HAP-1 (cell line): ENCODE data around the gene PES1.
"Not testable (repeated sequence)": the region's sequence is repeated elsewhere in the genome, so short reads cannot be mapped to it uniquely, and the experiment has no call there.

Experiments
- DNase-seq, 2 experiments: peaks; one replicate each; pipeline ENCODE4 v3.0.0-alpha.2; 2016 to 2020; ENCODE audit warnings: low spot score in 2 of 2
- H3K27me3 ChIP-seq: fragments of 250-450 bp; sonication (Bioruptor Pico); 2 replicates; pipeline ENCODE4 v1.5.1; 2020; ENCODE audit warnings: low read depth, mild to moderate bottlenecking, moderate library complexity
- H3K36me3 ChIP-seq: fragments of 250-450 bp; sonication (Bioruptor Pico); replicated peaks from 2 replicates; pipeline ENCODE4 v1.5.1; 2020; ENCODE audit warnings: mild to moderate bottlenecking
- H3K4me1 ChIP-seq: fragments of 250-450 bp; sonication (Bioruptor Pico); 2 replicates; pipeline ENCODE4 v1.5.1; 2020; ENCODE audit warnings: mild to moderate bottlenecking
- H3K4me3 ChIP-seq: fragments of 250-450 bp; sonication (Bioruptor Pico); 2 replicates; pipeline ENCODE4 v1.5.1; 2020; ENCODE audit warnings: mild to moderate bottlenecking, moderate library complexity
- H3K9me3 ChIP-seq: fragments of 250-450 bp; sonication (Bioruptor Pico); 2 replicates; pipeline ENCODE4 v1.5.1; 2020; ENCODE audit warnings: mild to moderate bottlenecking, moderate library complexity
- in situ Hi-C: fragments of 300-500 bp; cut with MboI; formaldehyde crosslinking; loops from 3 replicates; pipeline ENCODE4 v1.14.3; 2020; ENCODE audit warnings: low sequenced_read_pairs, inconsistent platforms, mixed read lengths

Gene PES1

DNA sequence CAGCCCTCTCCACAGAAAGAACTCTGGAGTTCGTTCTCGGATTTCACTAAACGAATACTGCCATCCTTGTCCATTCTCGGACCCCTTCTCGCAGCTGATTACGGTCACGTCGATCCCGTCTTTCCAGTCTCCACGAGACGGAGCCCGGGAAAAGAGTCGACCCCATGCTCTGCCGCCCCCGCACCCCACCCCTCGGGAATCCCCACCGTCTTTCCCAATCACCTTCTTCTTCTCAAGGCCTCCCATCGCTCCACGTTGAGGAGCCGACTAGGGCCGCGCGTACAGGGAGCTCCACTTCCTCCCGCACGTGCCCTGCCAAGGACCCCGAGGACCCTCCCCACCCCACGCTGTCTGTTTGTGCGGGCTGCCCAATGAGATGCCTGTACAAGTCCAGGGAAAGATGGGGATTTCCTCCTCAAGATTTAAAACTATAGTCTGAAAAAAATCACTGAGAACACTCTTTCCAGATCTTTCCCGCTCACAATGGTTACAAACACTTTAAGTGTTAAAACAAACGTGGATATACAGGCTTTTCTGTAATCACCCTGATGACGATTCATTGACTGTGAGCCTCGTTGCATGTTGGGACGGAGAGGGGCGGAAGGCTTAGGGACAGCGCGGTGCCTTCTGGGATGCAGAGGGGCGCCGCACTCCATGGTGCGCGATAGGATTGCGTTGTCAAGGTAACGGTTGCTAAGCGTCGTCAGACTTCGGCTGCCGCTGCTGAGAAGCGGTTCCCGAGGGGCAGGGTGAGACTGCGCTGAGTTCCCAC, at the start of gene PES1:
PES1 (minus strand) TSS at position 323 of the 772 bp plus-strand sequence; CDS start at position 246, 77 bp downstream.
- Histone ChIP-seq H3K4me1 (peaks cover 4% of the 10 kb centered on the region), H3K27me3 (peaks cover 12% of the 10 kb centered on the region), H3K9me3 (no peaks in the 10 kb centered on the region), H3K4me3 (peak within 1 kb of the TSS; percentile 64), H3K36me3 (peaks cover 29% of the 10 kb centered on the region)
- peak; percentile 97 for DNase-seq
- in situ Hi-C loops = no loop called here

DNA sequence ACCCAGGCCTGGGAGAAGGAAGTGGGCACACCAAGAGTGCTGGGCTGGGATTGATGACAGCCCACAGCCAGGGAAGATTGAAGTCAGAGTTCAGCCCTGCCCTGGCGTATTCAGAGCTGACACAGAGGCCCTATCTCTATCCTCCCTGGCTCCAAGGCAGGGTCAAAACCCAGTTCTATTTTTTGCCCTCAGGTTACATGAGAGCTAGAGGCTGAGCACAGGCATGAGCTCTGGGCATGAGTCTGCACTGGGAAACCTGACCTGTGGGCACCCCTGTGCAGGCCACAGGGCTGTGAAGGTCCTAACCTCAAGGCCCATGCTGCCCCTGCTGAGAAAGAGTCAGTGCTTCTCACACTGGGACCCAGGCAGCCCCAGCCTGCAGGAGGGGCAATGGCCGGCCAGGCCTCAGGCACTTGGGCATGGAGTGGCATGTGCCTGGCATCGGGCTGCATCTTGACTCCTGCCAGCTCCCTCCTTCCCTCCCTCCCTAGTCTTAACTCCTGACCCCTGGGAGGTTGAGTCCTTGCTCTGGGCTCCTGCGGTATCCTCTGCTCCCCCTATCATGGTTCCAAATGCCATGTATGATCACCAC, 49.2 kb upstream of the PES1 start:
- no peaks in the 10 kb centered on the region for H3K9me3 ChIP-seq
- no peaks in the 10 kb centered on the region; the same call in 1 of the 2 replicates for H3K36me3 ChIP-seq
- no peak for DNase-seq
- H3K4me3 ChIP-seq = no peak overlapping the region
- H3K27me3 ChIP-seq = no peaks in the 10 kb centered on the region
- in situ Hi-C loops = no loop called here
- peaks cover 18% of the 10 kb centered on the region for H3K4me1 ChIP-seq

DNA sequence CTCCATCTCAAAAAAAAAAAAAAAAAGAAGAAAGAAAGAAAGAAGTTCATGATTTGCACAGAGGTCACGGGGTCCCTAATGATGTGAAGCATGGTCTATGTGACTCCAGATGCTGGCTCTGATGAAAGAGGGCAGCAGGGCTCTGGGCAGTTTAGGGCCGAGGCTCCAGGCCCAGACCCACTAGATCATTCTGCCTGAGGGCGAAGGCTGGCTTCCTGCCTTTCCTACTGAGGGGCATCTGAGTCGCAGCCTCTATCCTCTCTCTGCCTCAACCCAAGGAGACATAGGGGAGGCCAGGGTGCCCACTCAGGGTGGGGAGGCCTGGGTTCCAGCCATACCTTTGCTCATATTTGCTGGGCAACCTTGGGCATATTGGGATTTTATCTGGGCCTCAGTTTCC, 48.7 kb upstream of the PES1 start:
- H3K4me3 ChIP-seq = no peak overlapping the region
- no peaks in the 10 kb centered on the region for H3K27me3 ChIP-seq
- H3K4me1 ChIP-seq = peaks cover 18% of the 10 kb centered on the region
- DNase-seq = no peak
- no peaks in the 10 kb centered on the region; the same call in 1 of the 2 replicates for H3K36me3 ChIP-seq
- no peaks in the 10 kb centered on the region for H3K9me3 ChIP-seq
- in situ Hi-C loops = no loop called here

DNA sequence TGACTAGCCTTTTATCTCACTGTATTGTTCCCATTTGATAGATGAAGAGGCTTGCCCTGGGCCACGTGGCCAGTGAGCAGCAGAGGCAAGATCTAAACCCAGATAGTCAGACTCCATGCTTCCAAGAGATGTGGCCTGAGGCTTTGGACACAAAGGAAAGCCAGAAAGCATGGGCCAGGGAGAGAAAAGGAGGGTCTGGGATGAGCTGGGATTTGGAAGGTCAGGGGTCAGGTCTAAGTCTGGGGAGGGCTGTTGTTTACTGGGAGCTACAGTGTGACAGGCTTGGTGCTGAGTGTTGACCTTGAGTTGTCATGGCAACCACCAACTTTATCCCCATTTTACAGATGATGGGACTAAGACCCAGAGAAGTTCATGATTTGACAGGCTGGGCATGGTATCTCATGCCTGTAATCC, 46.0 kb upstream of the PES1 start:
- peaks cover 25% of the 10 kb centered on the region for H3K4me1 ChIP-seq
- H3K4me3 ChIP-seq = peak overlapping the region; percentile 52
- in situ Hi-C loops = no loop called here
- no peaks in the 10 kb centered on the region for H3K27me3 ChIP-seq
- H3K9me3 ChIP-seq = no peaks in the 10 kb centered on the region
- DNase-seq = peak; percentile 47 to 56
- H3K36me3 ChIP-seq = no peaks in the 10 kb centered on the region; the same call in 1 of the 2 replicates

DNA sequence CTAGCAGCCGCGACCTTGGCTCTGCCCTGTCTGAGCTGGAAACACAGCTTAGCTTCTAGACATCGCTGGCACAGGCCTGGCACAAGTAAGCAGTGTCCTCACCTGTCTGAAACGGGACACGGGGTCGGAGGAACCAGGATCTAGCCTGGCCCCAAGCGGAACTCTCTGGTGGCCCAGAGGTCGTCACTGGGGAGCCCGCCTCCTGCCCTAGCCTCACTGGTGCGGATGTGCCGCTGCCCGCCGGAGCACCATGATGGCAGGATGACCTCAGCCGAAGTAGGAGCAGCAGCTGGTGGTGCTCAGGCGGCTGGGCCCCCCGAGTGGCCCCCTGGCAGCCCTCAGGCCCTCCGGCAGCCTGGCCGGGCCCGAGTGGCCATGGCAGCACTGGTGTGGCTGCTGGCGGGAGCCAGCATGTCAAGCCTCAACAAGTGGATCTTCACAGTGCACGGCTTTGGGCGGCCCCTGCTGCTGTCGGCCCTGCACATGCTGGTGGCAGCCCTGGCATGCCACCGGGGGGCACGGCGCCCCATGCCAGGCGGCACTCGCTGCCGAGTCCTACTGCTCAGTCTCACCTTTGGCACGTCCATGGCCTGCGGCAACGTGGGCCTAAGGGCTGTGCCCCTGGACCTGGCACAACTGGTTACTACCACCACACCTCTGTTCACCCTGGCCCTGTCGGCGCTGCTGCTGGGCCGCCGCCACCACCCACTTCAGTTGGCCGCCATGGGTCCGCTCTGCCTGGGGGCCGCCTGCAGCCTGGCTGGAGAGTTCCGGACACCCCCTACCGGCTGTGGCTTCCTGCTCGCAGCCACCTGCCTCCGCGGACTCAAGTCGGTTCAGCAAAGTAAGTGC, 44.7 kb upstream of the PES1 start:
- peak; percentile 38 to 73 for DNase-seq
- in situ Hi-C loops = no loop called here
- Histone ChIP-seq H3K9me3 (no peaks in the 10 kb centered on the region), H3K36me3 (no peaks in the 10 kb centered on the region; the same call in 1 of the 2 replicates), H3K4me1 (peaks cover 25% of the 10 kb centered on the region), H3K27me3 (no peaks in the 10 kb centered on the region), H3K4me3 (peak overlapping the region; percentile 52)

DNA sequence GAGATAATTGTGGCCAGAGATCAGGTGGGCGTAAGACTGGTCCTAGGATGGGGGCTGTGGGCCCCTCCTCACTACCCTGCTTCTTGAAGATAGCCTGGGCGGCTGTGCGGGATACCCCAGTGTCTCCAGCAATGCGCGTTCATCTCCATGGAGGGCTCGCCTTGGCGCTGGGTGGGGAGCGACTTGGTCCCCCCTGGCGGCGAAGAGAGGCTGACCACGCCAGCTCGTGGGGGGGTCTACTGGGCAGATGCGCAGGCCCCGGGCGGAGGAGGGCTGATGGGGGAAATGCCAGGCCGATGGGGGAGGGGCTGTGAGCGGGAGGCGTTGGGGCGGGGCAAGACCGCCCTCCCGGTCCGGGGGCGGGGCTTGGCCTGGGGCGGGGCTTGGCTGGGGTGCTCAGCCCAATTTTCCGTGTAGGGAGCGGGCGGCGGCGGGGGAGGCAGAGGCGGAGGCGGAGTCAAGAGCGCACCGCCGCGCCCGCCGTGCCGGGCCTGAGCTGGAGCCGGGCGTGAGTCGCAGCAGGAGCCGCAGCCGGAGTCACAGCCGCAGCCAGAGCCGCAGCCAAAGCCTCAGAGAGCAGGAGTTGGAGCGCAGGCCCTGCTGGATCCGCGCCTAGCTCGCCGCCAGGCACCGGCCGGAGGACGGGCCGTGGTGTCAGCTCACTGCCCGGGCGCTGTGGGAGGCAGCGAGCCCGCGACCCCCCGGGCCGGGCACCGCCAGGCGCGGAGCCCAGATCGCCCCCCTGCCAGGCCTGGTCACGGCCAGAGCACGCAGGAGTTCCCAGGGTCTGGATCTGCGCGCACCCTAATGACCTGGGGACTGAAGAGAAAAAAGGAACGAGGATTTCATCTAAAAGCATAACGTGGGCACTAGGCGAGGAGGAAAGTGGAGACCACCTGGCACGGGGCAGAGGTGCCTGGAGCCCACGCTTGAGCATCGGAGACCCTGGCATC, 43.8 kb upstream of the PES1 start, which contains the start of gene SLC35E4:
SLC35E4 (plus strand) TSS at position 509 of the 953 bp plus-strand sequence. CDS start 670 bp downstream, outside the sequence.
- Histone ChIP-seq H3K36me3 (no peaks in the 10 kb centered on the region; the same call in 1 of the 2 replicates), H3K4me3 (peak within 1 kb of the TSS; percentile 52), H3K4me1 (peaks cover 25% of the 10 kb centered on the region), H3K9me3 (no peaks in the 10 kb centered on the region), H3K27me3 (no peaks in the 10 kb centered on the region)
- DNase-seq = peak; percentile 86 to 97
- in situ Hi-C loops = no loop called here

DNA sequence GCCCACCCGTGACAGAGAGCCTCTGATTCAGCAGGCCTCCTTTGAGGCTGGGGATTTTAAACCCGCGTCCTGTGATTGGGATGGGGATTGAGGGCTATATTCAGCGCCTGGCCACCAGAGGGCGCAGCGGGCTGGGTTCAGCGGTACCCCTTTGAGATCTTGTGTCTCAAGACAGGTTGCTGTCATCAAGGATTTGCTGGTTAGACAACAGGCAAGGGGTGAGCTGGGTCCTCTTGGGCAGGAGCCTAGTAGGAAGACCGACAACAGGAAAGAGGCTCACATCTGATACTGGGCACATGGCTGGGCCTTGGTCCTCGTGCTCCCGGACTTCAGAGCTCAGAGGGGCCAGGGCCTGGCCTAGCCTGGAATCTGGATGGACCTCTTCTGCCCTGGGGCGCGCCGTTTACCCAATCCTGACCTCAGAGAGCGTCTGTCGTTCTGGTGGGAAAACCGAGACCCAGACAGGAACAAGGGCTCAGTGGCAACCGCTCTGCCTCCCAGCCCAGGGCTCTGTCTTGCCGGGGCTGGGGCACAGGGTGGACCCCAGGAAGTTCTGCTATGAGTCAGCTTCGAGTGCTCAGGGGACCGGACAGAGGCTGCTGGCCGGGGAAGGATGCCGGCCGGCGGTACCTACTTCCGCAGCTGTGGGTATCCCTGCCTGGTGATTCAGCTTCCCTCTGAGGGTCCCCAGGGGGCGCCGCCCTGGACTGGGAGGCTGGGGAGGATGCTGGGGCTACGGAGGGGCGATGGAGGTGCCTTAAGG, 42.9 kb upstream of the PES1 start:
- Histone ChIP-seq H3K36me3 (no peaks in the 10 kb centered on the region; the same call in 1 of the 2 replicates), H3K4me1 (peaks cover 25% of the 10 kb centered on the region), H3K4me3 (peak overlapping the region; percentile 52), H3K27me3 (no peaks in the 10 kb centered on the region), H3K9me3 (no peaks in the 10 kb centered on the region)
- peak; percentile 81 to 91 for DNase-seq
- in situ Hi-C loops = no loop called here

DNA sequence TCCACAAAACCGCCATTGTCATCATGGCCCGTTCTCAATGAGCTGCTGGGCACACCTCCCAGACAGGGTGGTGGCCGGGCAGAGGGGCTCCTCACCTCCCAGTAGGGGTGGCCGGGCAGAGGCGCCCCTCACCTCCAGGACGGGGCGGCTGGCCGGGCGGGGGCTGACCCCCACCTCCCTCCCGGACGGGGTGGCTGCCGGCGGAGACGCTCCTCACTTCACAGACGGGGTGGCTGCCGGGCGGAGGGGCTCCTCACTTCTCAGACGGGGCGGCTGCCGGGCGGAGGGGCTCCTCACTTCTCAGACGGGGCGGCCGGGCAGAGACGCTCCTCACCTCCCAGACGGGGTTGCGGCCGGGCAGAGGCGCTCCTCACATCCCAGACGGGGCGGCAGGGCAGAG, 39.8 kb upstream of the PES1 start:
- DNase-seq, H3K36me3 ChIP-seq, H3K4me3 ChIP-seq, in situ Hi-C loops, H3K27me3 ChIP-seq, H3K9me3 ChIP-seq: not testable (repeated sequence)
- H3K4me1 ChIP-seq = peaks cover 11% of the 10 kb centered on the region

DNA sequence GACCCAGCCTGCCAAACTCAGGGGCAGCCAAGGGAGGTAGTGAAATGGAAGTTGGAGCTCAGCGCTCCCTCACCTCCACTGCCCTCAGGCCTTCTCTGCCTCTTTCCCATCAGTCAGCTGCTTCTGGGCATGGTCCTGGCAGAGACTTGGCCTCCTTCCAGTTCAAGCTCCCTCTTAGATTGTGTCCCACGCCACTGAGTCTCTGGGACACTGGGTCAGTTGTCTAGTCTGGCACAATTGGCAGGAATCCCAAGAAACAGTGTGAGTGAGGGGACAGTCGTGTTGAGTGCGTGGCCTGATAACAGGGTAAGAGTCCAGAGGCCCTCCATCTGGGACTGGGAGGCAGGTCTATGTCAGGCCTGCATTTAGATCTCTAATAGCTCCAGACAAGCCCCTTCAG, 36.8 kb upstream of the PES1 start:
- DNase-seq = no peak
- in situ Hi-C loops = no loop called here
- Histone ChIP-seq H3K4me3 (no peak overlapping the region), H3K27me3 (no peaks in the 10 kb centered on the region), H3K9me3 (no peaks in the 10 kb centered on the region), H3K4me1 (no peaks in the 10 kb centered on the region), H3K36me3 (no peaks in the 10 kb centered on the region)

DNA sequence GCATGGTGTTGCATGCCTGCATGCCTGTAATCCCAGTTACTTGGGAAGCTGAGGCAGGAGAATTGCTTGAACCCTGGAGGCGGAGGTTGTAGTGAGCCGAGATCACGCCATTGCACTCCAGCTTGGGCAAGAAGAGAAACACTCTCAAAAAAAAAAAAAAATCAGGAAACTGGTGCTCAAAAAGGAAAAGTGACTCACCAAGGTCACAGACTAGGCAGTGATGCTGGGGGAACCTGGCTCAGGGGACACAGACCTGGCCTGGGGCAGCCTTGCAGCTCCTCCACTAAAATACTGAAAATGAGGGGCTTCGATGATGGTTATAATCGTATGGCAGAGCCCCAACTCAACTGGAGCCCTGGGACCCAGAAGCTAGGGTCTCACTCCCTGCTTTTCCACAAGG, 35.8 kb upstream of the PES1 start:
- no peaks in the 10 kb centered on the region for H3K9me3 ChIP-seq
- in situ Hi-C loops = no loop called here
- H3K36me3 ChIP-seq = no peaks in the 10 kb centered on the region
- H3K4me3 ChIP-seq = no peak overlapping the region
- DNase-seq = no peak
- H3K4me1 ChIP-seq = no peaks in the 10 kb centered on the region
- no peaks in the 10 kb centered on the region for H3K27me3 ChIP-seq

DNA sequence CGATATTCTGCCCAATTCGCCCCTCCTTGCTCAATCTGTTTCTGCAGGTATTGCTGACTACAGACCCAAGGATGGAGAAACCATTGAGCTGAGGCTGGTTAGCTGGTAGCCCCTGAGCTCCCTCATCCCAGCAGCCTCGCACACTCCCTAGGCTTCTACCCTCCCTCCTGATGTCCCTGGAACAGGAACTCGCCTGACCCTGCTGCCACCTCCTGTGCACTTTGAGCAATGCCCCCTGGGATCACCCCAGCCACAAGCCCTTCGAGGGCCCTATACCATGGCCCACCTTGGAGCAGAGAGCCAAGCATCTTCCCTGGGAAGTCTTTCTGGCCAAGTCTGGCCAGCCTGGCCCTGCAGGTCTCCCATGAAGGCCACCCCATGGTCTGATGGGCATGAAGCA, 34.7 kb upstream of the PES1 start:
- H3K36me3 ChIP-seq = no peaks in the 10 kb centered on the region
- in situ Hi-C loops = no loop called here
- H3K9me3 ChIP-seq = no peaks in the 10 kb centered on the region
- no peaks in the 10 kb centered on the region for H3K27me3 ChIP-seq
- no peak for DNase-seq
- no peak overlapping the region for H3K4me3 ChIP-seq
- no peaks in the 10 kb centered on the region for H3K4me1 ChIP-seq

DNA sequence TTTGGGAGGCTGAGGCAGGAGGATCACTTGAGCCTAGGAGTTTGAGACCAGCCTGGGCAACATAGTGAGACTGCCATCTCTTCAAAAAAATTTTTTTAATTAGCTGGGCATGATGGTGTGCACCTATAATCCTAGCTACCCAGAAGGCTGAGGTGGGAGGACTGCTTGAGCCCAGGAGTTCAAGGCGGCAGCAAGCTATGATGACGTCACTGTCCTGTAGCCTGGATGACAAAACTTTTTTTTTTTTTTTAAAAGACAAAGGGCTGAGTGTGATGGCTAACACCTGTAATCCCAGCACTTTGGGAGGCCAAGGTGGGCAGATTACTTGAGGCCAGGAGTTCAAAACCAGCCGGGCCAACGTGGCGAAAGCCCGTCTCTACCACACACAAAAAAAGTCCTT, 28.2 kb upstream of the PES1 start:
- H3K9me3 ChIP-seq, H3K27me3 ChIP-seq, in situ Hi-C loops, DNase-seq, H3K4me3 ChIP-seq, H3K36me3 ChIP-seq, H3K4me1 ChIP-seq: not testable (repeated sequence)
